K562 (cell line): ENCODE data around the gene SORCS2. TPM values are rescaled to one million over a fixed set of nuclear protein-coding genes. Genes with fewer than 3 reads are reported as not detected.
"Not testable (repeated sequence)": the region's sequence is repeated elsewhere in the genome, so short reads cannot be mapped to it uniquely, and the experiment has no call there.

Experiments
- ATAC-seq: fragments of 200-7000 bp; cut with Tn5 transposase; 3 replicates; pipeline ENCODE4 v1.9.1; 2020; ENCODE audit warnings: moderate library complexity
- BruUV-seq: library from RNA; stranded (reverse); fragments of 400-500 nt; replicated peaks from 2 replicates; lab custom pipeline; 2021; lab: Mats Ljungman, UMichigan
- CTCF ChIA-PET: fragments of 300-600 bp; formaldehyde crosslinking; extraction: SDS; loops from one replicate; lab custom pipeline; 2021; ENCODE audit warnings: low intra/inter-chr PET ratio; lab: Yijun Ruan, JAX
- POLR2A ChIA-PET: fragments of 300-600, 350-650 bp; sonication (Branson Sonifier 250); formaldehyde crosslinking; extraction: SDS; loops from one replicate; lab custom pipeline; 2021; ENCODE audit warnings: antibody characterized with exemption, inconsistent platforms; lab: Yijun Ruan, JAX
- DNase-seq, 4 experiments: peaks; one replicate each; pipeline versions ENCODE4 v3.0.0 to v3.0.0-alpha.2; 2011 to 2018; ENCODE audit warnings: low spot score in 3 of 4, mixed read lengths in 3 of 4; ENCODE audit errors: extremely low read depth in 1 of 4
- FAIRE-seq: peaks from 2 replicates; lab custom pipeline; 2011; peaks lifted over from hg19 to GRCh38; lab: Jason Lieb, UNC
- H2AFZ ChIP-seq: 2 replicates; pipeline ENCODE4 v1.6.0; 2011; ENCODE audit warnings: low read depth, low read length, control low read depth, inconsistent platforms
- H3K27ac ChIP-seq: fragments of 200-600 bp; 3 replicates; pipeline ENCODE4 v1.8.0; 2011; ENCODE audit warnings: low read depth, mild to moderate bottlenecking, control low read depth, inconsistent platforms, low read length, moderate library complexity, mixed read lengths; ENCODE audit errors: extremely low read depth
- H3K27me3 ChIP-seq, 2 experiments: fragments of 300-600 bp in 1 of 2; 2 replicates in 1 of 2; 3 replicates in 1 of 2; pipeline versions ENCODE4 v1.6.0 to v1.8.0; 2011; ENCODE audit warnings: inconsistent platforms in 2 of 2, low read length in 2 of 2, mild to moderate bottlenecking in 1 of 2, mixed read lengths in 1 of 2, moderate library complexity in 1 of 2; ENCODE audit not compliant: control insufficient read depth in 2 of 2, insufficient read depth in 2 of 2
- H3K36me3 ChIP-seq: fragments of 300-600 bp; 3 replicates; pipeline ENCODE4 v1.8.0; 2011; ENCODE audit warnings: mild to moderate bottlenecking, low read length, inconsistent platforms; ENCODE audit not compliant: control insufficient read depth, insufficient read depth
- H3K4me1 ChIP-seq, 2 experiments: fragments of 200-600 bp in 1 of 2; replicated peaks in 1 of 2; 2 replicates in 1 of 2; 3 replicates in 1 of 2; pipeline versions ENCODE4 v1.5.1 to v1.8.0; 2011; ENCODE audit warnings: inconsistent platforms in 2 of 2, low read length in 2 of 2, mild to moderate bottlenecking in 1 of 2, mixed read lengths in 1 of 2, moderate library complexity in 1 of 2; ENCODE audit not compliant: control insufficient read depth in 2 of 2, insufficient read depth in 2 of 2
- H3K4me2 ChIP-seq: 2 replicates; pipeline ENCODE4 v1.6.1; 2011; ENCODE audit warnings: low read length, control low read depth, inconsistent platforms, mixed read lengths; ENCODE audit not compliant: insufficient read depth
- H3K4me3 ChIP-seq: fragments of 200-600 bp; sonication (generic), shearing (Covaris generic); 2 replicates; pipeline ENCODE4 v1.5.1; 2016; ENCODE audit warnings: control low read depth, inconsistent platforms
- H3K79me2 ChIP-seq: fragments of 200-600 bp; 3 replicates; pipeline ENCODE4 v1.8.0; 2011; ENCODE audit warnings: low read length, inconsistent platforms; ENCODE audit not compliant: control insufficient read depth, insufficient read depth
- H3K9ac ChIP-seq, 2 experiments: 2 replicates each; pipeline versions ENCODE4 v1.6.0 to v1.6.1; 2011; ENCODE audit warnings: low read depth in 2 of 2, low read length in 2 of 2, control low read depth in 1 of 2, inconsistent platforms in 1 of 2, mild to moderate bottlenecking in 1 of 2, mixed read lengths in 1 of 2; ENCODE audit not compliant: insufficient read depth in 1 of 2
- H3K9me1 ChIP-seq: one replicate; pipeline ENCODE4 v1.6.0; 2011; ENCODE audit warnings: inconsistent platforms, mild to moderate bottlenecking, low read length, moderate library complexity; ENCODE audit not compliant: control insufficient read depth, insufficient read depth
- H3K9me3 ChIP-seq: replicated peaks from 2 replicates; pipeline ENCODE4 v1.5.1; 2011; ENCODE audit warnings: low read depth, low read length, inconsistent platforms; ENCODE audit not compliant: control insufficient read depth, insufficient read depth
- H4K20me1 ChIP-seq: replicated peaks from 2 replicates; pipeline ENCODE4 v1.6.1; 2011; ENCODE audit warnings: low read length, inconsistent platforms, mixed read lengths; ENCODE audit not compliant: control insufficient read depth, insufficient read depth
- AFF1 ChIP-seq, 2 experiments: fragments of 450-650 bp; IDR thresholded peaks; 2 replicates each; pipeline ENCODE4 v1.6.1; 2018; ENCODE audit warnings: mild to moderate bottlenecking in 2 of 2, low read depth in 1 of 2; ENCODE audit not compliant: partially characterized antibody in 2 of 2
- PRMT5 ChIP-seq: sonication (generic); formaldehyde crosslinking; IDR thresholded peaks from 2 replicates; pipeline ENCODE4 v1.5.0; 2020; ENCODE audit warnings: missing genetic modification reagents
- ZNF274 ChIP-seq: IDR thresholded peaks from 2 replicates; pipeline ENCODE4 v1.6.1; 2011; ENCODE audit warnings: low read depth, mild to moderate bottlenecking, low read length, moderate library complexity, borderline replicate concordance
- WGBS: fragments of 100-300 bp; shearing (Covaris generic); methylation state at CpG from one replicate; pipeline ENCODE4 v1.1.6; 2016; ENCODE audit warnings: low coverage, mixed read lengths; ENCODE audit not compliant: insufficient coverage; ENCODE audit errors: missing lambda C conversion rate; 5-methylcytosine and 5-hydroxymethylcytosine counted together
- in situ Hi-C: fragments of 300-500 bp; cut with MboI; formaldehyde crosslinking; loops from 4 replicates; pipeline ENCODE4 v1.15.0; 2018; ENCODE audit warnings: inconsistent platforms, mixed read lengths
- intact Hi-C: fragments of 100-400 bp; cut with micrococcal nuclease; formaldehyde crosslinking; loops from 2 replicates; pipeline ENCODE4 v1.14.2; 2022
- polyA plus RNA-seq, 8 experiments: library from polyadenylated mRNA; depleted of rRNA in 4 of 8; stranded (reverse) in 5 of 8; unstranded in 3 of 8; fragments of >200 nt; fragmentation: Nextera tagmentation in 2 of 8; fragmentation: Illumina TruSeq in 1 of 8; extraction: Ambion mirVana in 2 of 8; extraction: Trizol in 1 of 8; gene quantifications; 2 replicates each; pipeline versions ENCODE4 v1.2.1 to v1.2.3, GENCODE V29; 2011 to 2014; ENCODE audit warnings: inconsistent platforms in 1 of 8, missing spikeins in 1 of 8
- total RNA-seq, 7 experiments: library from RNA; depleted of rRNA in 6 of 7; stranded (reverse); fragments of >200 nt in 6 of 7; fragmentation: Illumina TruSeq in 2 of 7; extraction: Trizol in 2 of 7; gene quantifications; 2 replicates each; pipeline versions ENCODE4 v1.2.1 to v1.2.3, GENCODE V29; 2011 to 2021; ENCODE audit warnings: low replicate concordance in 1 of 7

The SORCS2 gene
- total and polyA plus RNA-seq, 9 of the 15 experiments (the other 6 are each of a cell fraction or from before 2014, with no cell fraction given): not detected

- DNase-seq, intact Hi-C loops, H2AFZ ChIP-seq, H3K4me2 ChIP-seq, H3K9ac ChIP-seq, in situ Hi-C loops, H3K36me3 ChIP-seq, H3K9me3 ChIP-seq, H3K9me1 ChIP-seq, ATAC-seq, H3K4me1 ChIP-seq, H3K4me3 ChIP-seq, FAIRE-seq, H4K20me1 ChIP-seq, H3K27ac ChIP-seq, CTCF ChIA-PET, BruUV-seq, H3K79me2 ChIP-seq, H3K27me3 ChIP-seq: not testable (repeated sequence)
- TF ChIP-seq ZNF274: peak; percentile 76; the same call in 1 of the 2 replicates
- POLR2A ChIA-PET: interaction anchor here (1.2 kb wide), 1 partner anchor 26 kb away, joined by 4 read pairs; no protein-coding TSS in a partner anchor
- WGBS: 2% methylated on average over 10 of the region's 11 CpGs
Observed at GRCh38 chr4:7577361-7578039, 385.2 kb downstream of the SORCS2 start.

GRCh38 chr4:7581477-7581876, 389.1 kb downstream of the SORCS2 start:
- no peaks in the 10 kb centered on the region for H3K79me2 ChIP-seq
- no peak overlapping the region for H2AFZ ChIP-seq
- no TSS peak for BruUV-seq
- no peaks in the 10 kb centered on the region for H3K9me1 ChIP-seq
- no peak overlapping the region for H3K4me2 ChIP-seq
- no peak overlapping the region for H3K4me3 ChIP-seq
- FAIRE-seq (no peak), DNase-seq (peak; percentile 46 to 65 (median 56)), ATAC-seq (peak; percentile 80)
- H3K4me1 ChIP-seq: no peaks in the 10 kb centered on the region
- H3K9me3 ChIP-seq: no peaks in the 10 kb centered on the region
- no peaks in the 10 kb centered on the region for H3K36me3 ChIP-seq
- ChIA-PET POLR2A (interaction anchor here (0.6 to 0.7 kb wide), 2 partner anchors 330 to 923 kb away, joined by 3 read pairs; no protein-coding TSS in a partner anchor), CTCF (no interaction called here)
- no peak overlapping the region for H3K9ac ChIP-seq
- H4K20me1 ChIP-seq: no peaks in the 10 kb centered on the region
- H3K27ac ChIP-seq: no peak overlapping the region
- intact Hi-C loops (no loop called here), in situ Hi-C loops (no loop called here)
- WGBS: 0% methylated on average over 8 of the region's 8 CpGs
- no peaks in the 10 kb centered on the region; a peak in 1 of 5 replicates for H3K27me3 ChIP-seq
- TF ChIP-seq AFF1 (IDR thresholded peaks at IDR 0.05; ENCODE audit: low read depth in 1 of 2, partially characterized antibody in 2 of 2): peak in 1 of 2 experiments; percentile 54
- 0 out of 2 replicates have a peak, but pooled peaks have one; percentile 78 for TF ChIP-seq PRMT5 (CRISPR knock-in tag)
